SKM-1 (cell line): ENCODE data around the gene SLC23A2.
"Not testable (repeated sequence)": the region's sequence is repeated elsewhere in the genome, so short reads cannot be mapped to it uniquely, and the experiment has no call there.

ENCODE experiments used
- DNase-seq: peaks from one replicate; lab custom pipeline; 2025; ENCODE audit not compliant: unreplicated experiment; lab: John Stamatoyannopoulos, UW

Gene SLC23A2

DNA sequence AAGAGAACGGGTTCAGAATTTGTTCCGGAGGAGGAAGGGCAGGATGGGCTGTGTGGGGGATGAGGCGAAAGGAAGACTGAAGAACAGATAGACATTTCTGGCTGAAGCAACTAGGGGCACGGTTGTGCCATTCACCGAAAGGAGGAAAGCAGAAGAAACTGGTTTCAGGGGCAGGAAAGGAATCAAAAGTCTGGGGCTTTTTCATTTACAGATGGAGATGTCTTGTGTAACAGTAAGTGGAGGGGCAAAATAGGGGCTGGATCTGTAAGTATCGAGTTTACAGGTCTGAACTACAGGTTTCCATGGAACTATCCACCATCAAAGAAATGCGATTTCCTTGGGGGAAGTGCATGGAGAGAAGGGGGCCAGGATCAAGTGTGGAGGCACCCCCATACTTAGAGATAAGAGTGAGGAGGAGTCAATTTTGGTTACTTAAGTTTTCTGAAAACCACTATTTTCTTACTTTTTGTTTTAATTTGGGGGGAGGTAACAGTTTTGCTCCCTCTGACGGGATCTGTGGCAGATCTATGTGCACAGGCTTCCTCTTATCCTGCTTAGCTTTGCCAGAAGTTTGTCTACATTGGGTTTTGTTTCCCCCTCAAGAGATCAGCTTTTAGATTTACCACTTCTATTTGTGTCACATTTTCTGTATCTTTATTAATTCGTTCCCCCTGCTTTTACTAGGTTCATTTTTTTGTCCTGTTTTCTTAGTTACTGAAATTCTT is 120.1 kb downstream of the SLC23A2 start:
- DNase-seq, result no peak

- DNase-seq, result no peak
These were observed 121.3 kb downstream of the SLC23A2 start for GRCh38 chr20:4880051-4880450.

DNA sequence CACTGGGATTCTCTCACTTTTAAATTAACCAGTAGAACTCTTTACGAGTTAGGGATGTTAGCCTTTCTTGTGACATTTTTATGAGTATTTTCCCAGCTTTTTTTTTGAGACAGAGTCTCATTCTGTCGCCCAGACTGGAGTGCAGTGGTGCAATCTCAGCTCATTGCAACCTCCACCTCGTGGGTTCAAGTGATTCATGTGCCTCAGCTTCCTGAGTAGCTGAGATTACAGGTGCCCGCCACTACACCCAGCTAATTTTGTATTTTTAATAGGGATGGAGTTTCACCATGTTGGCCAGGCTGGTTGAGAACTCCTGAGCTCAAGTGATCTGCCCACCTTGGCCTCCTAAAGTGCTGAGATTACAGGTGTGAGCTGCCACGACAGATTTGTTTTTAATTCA is 123.2 kb downstream of the SLC23A2 start:
- not testable (repeated sequence) for DNase-seq

DNA sequence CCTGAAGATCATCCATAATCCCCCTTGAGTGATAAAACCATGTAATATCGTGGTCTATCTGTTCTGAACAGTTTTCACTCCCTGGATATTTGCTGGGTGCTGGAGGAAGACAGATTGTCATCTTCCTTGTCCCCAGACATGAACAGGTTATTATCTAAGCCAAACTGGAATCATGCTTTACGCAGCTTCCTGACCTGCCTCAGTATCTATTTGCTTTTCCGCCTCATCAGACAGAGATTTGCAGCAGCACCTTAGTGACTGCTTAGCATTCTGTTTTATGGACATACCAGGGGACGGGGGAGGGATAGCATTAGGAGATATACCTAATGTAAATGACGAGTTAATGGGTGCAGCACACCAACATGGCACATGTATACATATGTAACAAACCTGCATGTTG is 124.6 kb downstream of the SLC23A2 start:
- no peak for DNase-seq

GRCh38 chr20:4876301-4876700 is 125.0 kb downstream of the SLC23A2 start:
- DNase-seq, result no peak

GRCh38 chr20:4875578-4876067 is 125.7 kb downstream of the SLC23A2 start:
- no peak for DNase-seq

- DNase-seq, result no peak
These were observed 127.9 kb downstream of the SLC23A2 start for GRCh38 chr20:4873396-4873795.

GRCh38 chr20:4871486-4871885 is 129.8 kb downstream of the SLC23A2 start:
- no peak for DNase-seq

DNA sequence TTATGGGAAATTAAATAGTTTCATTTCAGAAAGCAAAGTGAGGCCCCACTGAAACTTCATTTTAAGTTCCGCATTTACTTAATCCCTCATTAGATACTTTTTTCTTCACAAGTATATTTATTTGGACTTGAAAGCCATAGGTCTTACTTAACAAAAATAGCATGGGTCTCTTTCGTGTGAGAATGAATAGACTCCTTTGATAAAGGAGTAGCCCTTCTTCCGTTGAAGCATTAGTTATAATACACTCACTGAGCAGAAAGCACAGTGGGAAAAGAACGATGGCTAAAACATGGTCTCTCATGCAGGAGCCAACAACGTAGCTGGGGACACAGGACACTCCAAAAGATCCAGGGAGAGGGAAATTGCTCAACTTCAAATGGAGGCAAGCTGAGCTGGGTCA is 130.4 kb downstream of the SLC23A2 start:
- no peak for DNase-seq

- no peak for DNase-seq
These were observed 131.8 kb downstream of the SLC23A2 start for GRCh38 chr20:4869290-4870193.

GRCh38 chr20:4867051-4867450 is 134.3 kb downstream of the SLC23A2 start:
- DNase-seq, result no peak

GRCh38 chr20:4866429-4866828 is 134.9 kb downstream of the SLC23A2 start:
- DNase-seq, result no peak

- DNase-seq, result no peak
These were observed 137.0 kb downstream of the SLC23A2 start for GRCh38 chr20:4864311-4864752.

GRCh38 chr20:4862661-4863060 is 138.6 kb downstream of the SLC23A2 start:
- DNase-seq, result no peak

DNA sequence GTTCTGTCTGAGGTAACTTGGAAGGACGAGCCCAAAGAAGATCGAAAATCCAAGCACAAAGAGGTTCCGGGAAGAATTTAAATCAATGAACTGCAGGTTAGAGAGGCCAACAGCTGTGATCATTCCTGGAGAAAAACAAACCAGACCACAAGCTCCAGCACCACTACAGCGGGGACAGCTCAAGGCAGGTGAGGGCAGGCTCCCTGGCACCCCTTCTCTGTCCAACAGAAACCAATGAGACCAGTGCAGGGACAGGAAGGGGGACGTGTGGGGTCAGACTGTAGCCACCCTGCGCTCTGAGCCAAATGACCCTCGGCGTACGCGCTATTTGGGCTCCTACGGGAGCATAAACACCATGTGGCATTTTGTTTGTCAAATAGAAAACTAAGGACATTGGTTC is 139.3 kb downstream of the SLC23A2 start:
- no peak for DNase-seq

DNA sequence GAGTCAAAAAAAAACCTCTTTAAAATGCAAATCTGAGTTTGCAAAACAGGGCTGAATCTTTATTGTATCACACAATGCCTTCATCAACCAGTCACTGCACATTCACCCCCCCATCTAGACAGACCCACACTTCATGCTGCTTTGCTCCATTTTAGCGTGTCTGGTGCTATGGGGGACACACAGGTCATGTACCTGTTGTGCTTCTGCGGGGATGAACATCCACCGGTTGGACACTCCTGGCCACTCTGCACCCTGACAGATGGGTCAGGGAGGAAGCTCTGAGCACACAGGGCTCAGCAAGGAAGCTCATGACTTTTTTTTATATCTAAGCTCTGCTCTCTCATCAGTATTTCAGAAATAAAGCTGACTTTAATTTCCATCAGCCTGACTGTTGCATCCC is 143.3 kb downstream of the SLC23A2 start:
- DNase-seq, result no peak

- no peak for DNase-seq
These were observed 145.1 kb downstream of the SLC23A2 start for GRCh38 chr20:4856022-4856755.

DNA sequence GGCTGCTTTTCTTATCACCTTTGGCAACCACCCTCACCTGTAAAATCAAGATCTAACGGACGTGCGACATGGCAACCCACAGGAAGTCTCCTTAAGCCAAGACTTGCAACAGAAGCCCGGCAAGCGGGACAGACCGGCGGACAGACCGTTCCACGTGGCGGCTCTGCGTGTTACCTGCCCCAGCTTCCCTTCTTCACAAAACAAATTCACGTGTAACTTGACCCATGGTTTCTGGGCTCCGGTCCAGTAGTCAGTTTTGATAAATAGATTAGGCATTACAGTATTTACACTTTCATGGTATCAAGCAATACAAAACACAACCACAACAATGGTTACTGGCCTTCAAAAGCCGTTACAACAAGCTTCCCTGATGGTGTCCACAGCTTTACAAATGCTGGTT is 145.8 kb downstream of the SLC23A2 start:
- DNase-seq, result no peak

- no peak for DNase-seq
These were observed 146.2 kb downstream of the SLC23A2 start for GRCh38 chr20:4855097-4855496.

DNA sequence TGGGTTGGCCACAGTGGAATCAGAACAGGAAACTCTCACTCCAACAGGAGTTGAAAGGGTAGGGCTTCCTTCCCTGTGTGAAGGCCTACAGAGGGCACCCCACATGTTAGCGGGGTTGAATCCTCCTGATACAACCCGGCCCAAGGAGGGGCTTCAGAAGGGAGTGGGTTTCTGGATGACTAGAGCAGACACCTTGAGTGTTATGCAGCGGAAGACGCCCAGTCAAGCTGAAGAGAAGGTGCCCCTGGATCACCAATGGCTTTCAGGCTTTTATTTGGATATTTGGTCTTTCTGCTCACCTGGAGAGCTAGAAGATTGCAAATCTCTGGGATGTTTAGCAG is 146.8 kb downstream of the SLC23A2 start:
- no peak for DNase-seq

DNA sequence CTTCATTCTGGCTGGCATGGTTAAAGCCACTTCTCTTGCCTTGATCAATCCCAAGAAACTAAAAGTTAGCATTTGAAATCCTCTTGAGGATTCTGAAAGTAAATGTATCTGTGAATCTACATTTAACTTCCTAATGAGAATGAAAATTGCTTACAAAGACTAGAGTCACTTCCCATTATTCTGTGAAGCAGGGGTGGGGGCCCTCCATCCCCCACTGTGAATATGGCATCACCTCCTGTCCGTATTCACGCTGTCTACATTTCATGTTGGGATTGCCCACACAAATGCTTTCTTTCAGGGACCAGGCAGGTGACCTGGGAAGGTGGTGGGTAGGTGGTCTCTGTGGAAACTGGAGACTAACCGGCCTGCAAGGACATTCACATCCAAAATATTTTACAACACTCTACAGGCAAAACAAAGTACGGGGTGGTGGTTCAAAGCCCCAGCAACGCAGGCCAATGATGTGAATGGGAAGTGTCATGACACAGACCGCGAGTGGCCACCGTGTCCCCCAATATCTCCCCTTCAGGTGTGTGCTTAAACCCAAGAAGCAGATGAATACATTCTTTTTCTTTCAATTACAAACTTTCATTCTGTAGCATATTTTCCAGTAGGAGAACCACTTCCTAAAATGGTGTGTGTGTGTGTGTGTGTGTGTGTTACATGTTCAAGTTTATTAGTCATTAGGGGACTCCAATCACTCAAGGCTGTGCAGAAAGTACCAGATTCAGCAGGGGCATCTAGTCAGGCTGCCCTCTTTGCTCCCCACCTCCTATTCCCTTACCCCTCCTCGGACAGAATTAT is 147.4 kb downstream of the SLC23A2 start:
- no peak for DNase-seq
